Chondrocyte (in vitro differentiated cells): ENCODE results near the gene GLCCI1. TPM values are rescaled to one million over a fixed set of nuclear protein-coding genes. Genes with fewer than 3 reads are reported as not detected.

Source experiments
- DNase-seq: peaks from one replicate; pipeline ENCODE4 v3.0.0; 2021; ENCODE audit warnings: mixed read lengths, low spot score
- H3K27ac Mint-ChIP-seq: one replicate; pipeline ENCODE4 v1.8.0; 2021; ENCODE audit warnings: mild to moderate bottlenecking, moderate library complexity, mixed read lengths; ENCODE audit not compliant: unreplicated experiment
- H3K27me3 Mint-ChIP-seq: 2 replicates; pipeline ENCODE4 v1.8.0; 2021; ENCODE audit warnings: low read depth, mixed read lengths
- H3K36me3 Mint-ChIP-seq: 2 replicates; pipeline ENCODE4 v1.8.0; 2021; ENCODE audit warnings: low read depth, mixed read lengths
- H3K4me1 Mint-ChIP-seq: 2 replicates; pipeline ENCODE4 v1.8.0; 2021; ENCODE audit warnings: low read depth, mild to moderate bottlenecking, mixed read lengths
- H3K4me3 Mint-ChIP-seq: one replicate; pipeline ENCODE4 v1.8.0; 2021; ENCODE audit warnings: mild to moderate bottlenecking, moderate library complexity, mixed read lengths; ENCODE audit not compliant: unreplicated experiment
- H3K9me3 Mint-ChIP-seq: 2 replicates; pipeline ENCODE4 v1.8.0; 2021; ENCODE audit warnings: low read depth, mixed read lengths
- CTCF ChIP-seq: fragments of 200-600 bp; sonication (generic); IDR thresholded peaks from 2 replicates; pipeline ENCODE4 v1.5.0; 2021; ENCODE audit warnings: antibody characterized with exemption, mild to moderate bottlenecking, moderate library complexity
- total RNA-seq: library from RNA; stranded (reverse); gene quantifications from 3 replicates; pipeline ENCODE4 v1.2.1, GENCODE V29; 2021

The GLCCI1 gene
- total RNA-seq, 1 donor from 2014 or later: 10.2 TPM

GRCh38 chr7:8064828-8065227 is 96.2 kb downstream of the GLCCI1 start:
- peaks cover 32% of the 10 kb centered on the region for H3K4me1 Mint-ChIP-seq
- DNase-seq: no peak
- peaks cover 1% of the 10 kb centered on the region for H3K36me3 Mint-ChIP-seq
- H3K4me3 Mint-ChIP-seq: no peak overlapping the region
- H3K9me3 Mint-ChIP-seq: peaks cover 10% of the 10 kb centered on the region
- no peaks in the 10 kb centered on the region for H3K27me3 Mint-ChIP-seq
- peak overlapping the region; percentile 96 for H3K27ac Mint-ChIP-seq
- no peak for TF ChIP-seq CTCF

GRCh38 chr7:8065356-8065813 is 96.8 kb downstream of the GLCCI1 start:
- Mint-ChIP-seq H3K27ac (peak overlapping the region; percentile 96), H3K36me3 (peaks cover 1% of the 10 kb centered on the region), H3K27me3 (no peaks in the 10 kb centered on the region), H3K9me3 (peaks cover 10% of the 10 kb centered on the region), H3K4me1 (peaks cover 32% of the 10 kb centered on the region), H3K4me3 (no peak overlapping the region)
- no peak for DNase-seq
- no peak for TF ChIP-seq CTCF

DNA sequence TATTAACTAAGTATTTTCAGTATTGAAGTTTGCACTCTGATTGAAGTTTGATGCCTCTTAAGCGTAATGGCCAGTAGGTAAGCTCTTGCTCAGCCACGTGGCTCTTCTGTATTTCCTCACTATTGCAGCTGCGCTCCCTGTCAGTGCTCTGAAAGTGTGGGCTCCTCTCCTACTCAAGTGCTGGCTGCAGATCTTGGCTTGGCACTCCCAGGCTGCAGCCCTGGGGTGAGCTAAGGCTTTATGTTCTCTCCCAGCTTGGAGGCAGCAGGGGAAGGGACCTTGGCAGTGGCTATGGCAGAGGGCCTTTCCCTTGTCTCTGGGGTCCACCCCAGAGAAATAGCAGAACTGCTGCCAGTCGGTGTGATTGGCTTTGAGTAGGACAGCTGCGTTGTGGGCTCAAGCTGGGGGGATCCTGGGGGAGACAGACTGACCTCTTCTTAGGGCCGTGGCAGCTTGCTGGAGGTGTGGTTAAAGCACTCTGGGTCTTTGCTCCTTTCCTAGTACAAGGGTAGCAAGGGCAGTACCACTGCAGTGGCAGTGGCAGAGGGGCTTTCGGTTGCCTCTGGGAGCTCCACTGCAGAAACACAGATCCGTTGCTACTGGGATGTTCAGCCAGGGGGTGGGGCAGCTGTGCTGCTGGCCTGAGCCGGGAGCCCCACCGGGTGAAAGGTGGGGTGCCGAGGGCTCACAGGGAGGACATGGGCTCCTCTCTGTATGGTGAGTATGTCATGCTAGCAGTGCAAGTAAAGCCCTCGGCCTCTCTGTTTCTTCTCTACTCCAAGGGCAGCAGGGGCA is 100.5 kb downstream of the GLCCI1 start:
- Mint-ChIP-seq H3K27ac (no peak overlapping the region), H3K27me3 (no peaks in the 10 kb centered on the region), H3K36me3 (peaks cover 6% of the 10 kb centered on the region), H3K4me1 (peaks cover 26% of the 10 kb centered on the region), H3K9me3 (peaks cover 5% of the 10 kb centered on the region), H3K4me3 (no peak overlapping the region)
- no peak for DNase-seq
- TF ChIP-seq CTCF: no peak

GRCh38 chr7:8070451-8071180 is 102.0 kb downstream of the GLCCI1 start:
- H3K27me3 Mint-ChIP-seq: no peaks in the 10 kb centered on the region

More at GRCh38 chr7:8070451-8071180, 102.0 kb downstream of the GLCCI1 start:
- Mint-ChIP-seq H3K4me3 (no peak overlapping the region), H3K36me3 (peaks cover 6% of the 10 kb centered on the region), H3K27ac (no peak overlapping the region), H3K9me3 (no peaks in the 10 kb centered on the region), H3K4me1 (peaks cover 12% of the 10 kb centered on the region)
- TF ChIP-seq CTCF: no peak
- no peak for DNase-seq
